H1 (cell line): ENCODE results near the gene KIF13A. TPM values are rescaled to one million over a fixed set of nuclear protein-coding genes. Genes with fewer than 3 reads are reported as not detected.

Source experiments
- CTCF ChIA-PET: fragments of 300-600 bp; sonication (Branson Sonifier 250); formaldehyde crosslinking; loops from one replicate; lab custom pipeline; 2021; ENCODE audit not compliant: partially characterized antibody; lab: Charles Lee
- POLR2A ChIA-PET: fragments of 300-600 bp; sonication (Branson Sonifier 250); formaldehyde crosslinking; loops from one replicate; lab custom pipeline; 2021; ENCODE audit warnings: inconsistent platforms; ENCODE audit not compliant: partially characterized antibody; lab: Charles Lee
- DNase-seq, 2 experiments: peaks; one replicate each; pipeline versions ENCODE4 v3.0.0 to v3.0.0-alpha.2; 2010 to 2022; ENCODE audit warnings: low spot score in 2 of 2, low read depth in 1 of 2, mixed read lengths in 1 of 2
- FAIRE-seq: peaks from 2 replicates; lab custom pipeline; 2011; peaks lifted over from hg19 to GRCh38; lab: Jason Lieb, UNC
- H2AFZ ChIP-seq: 2 replicates; pipeline ENCODE4 v1.8.1; 2012; ENCODE audit warnings: low read length, inconsistent platforms
- H2AK5ac ChIP-seq: 2 replicates; pipeline ENCODE4 v1.6.1; 2013; ENCODE audit warnings: low read depth, low read length
- H2BK120ac ChIP-seq: replicated peaks from 2 replicates; pipeline ENCODE3; 2013; ENCODE audit warnings: low read depth, low read length, inconsistent platforms
- H2BK12ac ChIP-seq: 2 replicates; pipeline ENCODE4 v1.6.1; 2013; ENCODE audit warnings: low read depth, low read length
- H2BK15ac ChIP-seq: 2 replicates; pipeline ENCODE4 v1.6.1; 2013; ENCODE audit warnings: low read length
- H2BK20ac ChIP-seq: 2 replicates; pipeline ENCODE4 v1.6.1; 2013; ENCODE audit warnings: low read length
- H2BK5ac ChIP-seq: 2 replicates; pipeline ENCODE4 v1.6.1; 2013; ENCODE audit warnings: low read depth, low read length
- H3K14ac ChIP-seq: 2 replicates; pipeline ENCODE4 v1.6.1; 2013; ENCODE audit warnings: inconsistent platforms; ENCODE audit not compliant: insufficient read length
- H3K18ac ChIP-seq: 2 replicates; pipeline ENCODE4 v1.6.1; 2013; ENCODE audit warnings: low read length; ENCODE audit errors: extremely low read depth
- H3K23ac ChIP-seq: 2 replicates; pipeline ENCODE4 v1.6.1; 2013; ENCODE audit warnings: inconsistent platforms; ENCODE audit not compliant: insufficient read length
- H3K23me2 ChIP-seq: 2 replicates; pipeline ENCODE4 v1.6.1; 2013; ENCODE audit warnings: low read depth, low read length
- H3K27ac ChIP-seq: 2 replicates; pipeline ENCODE4 v1.6.1; 2011; ENCODE audit warnings: low read depth, low read length, inconsistent platforms
- H3K27me3 ChIP-seq, 4 experiments: replicated peaks in 1 of 4; 1 replicate in 1 of 4; 2 replicates in 3 of 4; pipeline versions ENCODE4 v1.6.1 to v1.8.1; 2011 to 2013; ENCODE audit warnings: low read length in 3 of 4, mild to moderate bottlenecking in 3 of 4, inconsistent platforms in 2 of 4, mixed read lengths in 2 of 4, moderate library complexity in 1 of 4; ENCODE audit not compliant: control insufficient read depth in 3 of 4, insufficient read depth in 3 of 4; ENCODE audit errors: extremely low read depth in 1 of 4
- H3K36me3 ChIP-seq, 4 experiments: 2 replicates each; pipeline versions ENCODE4 v1.6.1 to v1.8.1; 2011 to 2013; ENCODE audit warnings: mild to moderate bottlenecking in 4 of 4, low read length in 3 of 4, moderate library complexity in 2 of 4, control low read depth in 1 of 4, inconsistent platforms in 1 of 4; ENCODE audit not compliant: insufficient read depth in 4 of 4, control insufficient read depth in 2 of 4
- H3K4ac ChIP-seq: replicated peaks from 2 replicates; pipeline ENCODE3; 2013; ENCODE audit warnings: low read length, low read depth, mixed read lengths, inconsistent platforms; ENCODE audit not compliant: insufficient read length
- H3K4me1 ChIP-seq, 4 experiments: replicated peaks in 1 of 4; 1 replicate in 1 of 4; 2 replicates in 3 of 4; pipeline versions ENCODE4 v1.6.1 to v1.8.1; 2011 to 2013; ENCODE audit warnings: low read length in 3 of 4, inconsistent platforms in 2 of 4, mixed read lengths in 1 of 4; ENCODE audit not compliant: insufficient read depth in 4 of 4, control insufficient read depth in 3 of 4
- H3K4me2 ChIP-seq, 2 experiments: 2 replicates each; pipeline versions ENCODE4 v1.6.1 to v1.8.1; 2011 to 2013; ENCODE audit warnings: low read depth in 2 of 2, low read length in 2 of 2, control low read depth in 1 of 2, inconsistent platforms in 1 of 2, mild to moderate bottlenecking in 1 of 2; ENCODE audit not compliant: insufficient read depth in 1 of 2
- H3K4me3 ChIP-seq, 4 experiments: fragments of 200-600, 300-600 bp in 1 of 4; sonication (generic), shearing (Covaris generic), sonication (Bioruptor Twin) in 1 of 4; 2 replicates each; pipeline versions ENCODE4 v1.5.1 to v1.8.1; 2011 to 2016; ENCODE audit warnings: low read length in 4 of 4, low read depth in 3 of 4, control low read depth in 2 of 4, inconsistent platforms in 2 of 4, mild to moderate bottlenecking in 2 of 4, mixed read lengths in 1 of 4, moderate library complexity in 1 of 4; ENCODE audit not compliant: insufficient read depth in 2 of 4; ENCODE audit errors: extremely low read depth in 1 of 4
- H3K56ac ChIP-seq: replicated peaks from 2 replicates; pipeline ENCODE3; 2013; ENCODE audit warnings: low read depth, mild to moderate bottlenecking, mixed read lengths, low read length, inconsistent platforms; ENCODE audit not compliant: insufficient read length
- H3K79me1 ChIP-seq: 2 replicates; pipeline ENCODE4 v1.6.1; 2013; ENCODE audit warnings: low read depth, low read length, control low read depth
- H3K79me2 ChIP-seq, 2 experiments: 2 replicates each; pipeline versions ENCODE4 v1.6.1 to v1.8.1; 2012 to 2013; ENCODE audit warnings: low read length in 2 of 2, mild to moderate bottlenecking in 2 of 2, inconsistent platforms in 1 of 2; ENCODE audit not compliant: insufficient read depth in 2 of 2, control insufficient read depth in 1 of 2
- H3K9ac ChIP-seq, 4 experiments: replicated peaks in 1 of 4; 1 replicate in 1 of 4; 2 replicates in 3 of 4; pipeline versions ENCODE4 v1.6.1 to v1.8.1; 2011 to 2013; ENCODE audit warnings: low read depth in 3 of 4, low read length in 3 of 4, control low read depth in 2 of 4, mild to moderate bottlenecking in 2 of 4, moderate library complexity in 2 of 4, inconsistent platforms in 1 of 4; ENCODE audit errors: extremely low read depth in 1 of 4
- H3K9me3 ChIP-seq, 2 experiments: 2 replicates each; pipeline versions ENCODE4 v1.6.1 to v1.8.1; 2012 to 2013; ENCODE audit warnings: mild to moderate bottlenecking in 2 of 2, moderate library complexity in 2 of 2, control low read depth in 1 of 2, inconsistent platforms in 1 of 2, low read depth in 1 of 2, low read length in 1 of 2, mixed read lengths in 1 of 2; ENCODE audit not compliant: insufficient read depth in 2 of 2
- H4K20me1 ChIP-seq, 2 experiments: replicated peaks in 1 of 2; 2 replicates each; pipeline versions ENCODE3 to v1.8.1; 2011 to 2013; ENCODE audit warnings: inconsistent platforms in 2 of 2, low read length in 2 of 2, mild to moderate bottlenecking in 1 of 2; ENCODE audit not compliant: insufficient read depth in 2 of 2, control insufficient read depth in 1 of 2
- H4K5ac ChIP-seq: 2 replicates; pipeline ENCODE4 v1.6.1; 2013; ENCODE audit warnings: low read length, low read depth, mixed read lengths, inconsistent platforms; ENCODE audit not compliant: insufficient read length
- H4K8ac ChIP-seq: 2 replicates; pipeline ENCODE4 v1.8.0; 2013; ENCODE audit warnings: mild to moderate bottlenecking, moderate library complexity, low read length, inconsistent platforms; ENCODE audit not compliant: insufficient read depth; ENCODE audit errors: extremely low read depth
- H4K91ac ChIP-seq: replicated peaks from 2 replicates; pipeline ENCODE3; 2013; ENCODE audit warnings: low read length, mixed read lengths, inconsistent platforms; ENCODE audit not compliant: insufficient read length
- CEBPB ChIP-seq: IDR thresholded peaks from 2 replicates; pipeline ENCODE4 v1.6.1; 2012; ENCODE audit warnings: low read depth, low read length
- MAFK ChIP-seq: IDR thresholded peaks from 2 replicates; pipeline ENCODE4 v1.6.1; 2012; ENCODE audit warnings: low read depth, mild to moderate bottlenecking, improper control_type of control experiment, low read length
- NRF1 ChIP-seq: IDR thresholded peaks from 2 replicates; pipeline ENCODE4 v1.6.1; 2011; ENCODE audit warnings: mild to moderate bottlenecking, low read depth, low read length, improper control_type of control experiment
- RXRA ChIP-seq: IDR thresholded peaks from 2 replicates; pipeline ENCODE4 v1.6.1; 2011; ENCODE audit warnings: low read depth, mild to moderate bottlenecking, low read length, moderate library complexity; ENCODE audit not compliant: insufficient read depth
- SP1 ChIP-seq: IDR thresholded peaks from 2 replicates; pipeline ENCODE4 v1.6.1; 2011; ENCODE audit warnings: low read depth, low read length
- WGBS, 2 experiments: shearing (Covaris generic) in 1 of 2; methylation state at CpG; one replicate each; pipeline versions ENCODE4 v1.1.6 to v1.1.7; 2013 to 2015; ENCODE audit warnings: low lambda C conversion rate in 2 of 2, mixed read lengths in 2 of 2, inconsistent platforms in 1 of 2, low coverage in 1 of 2, missing lambda C conversion rate in 1 of 2; ENCODE audit not compliant: insufficient replicate concordance in 2 of 2, insufficient coverage in 1 of 2, insufficient read length in 1 of 2; ENCODE audit errors: extremely low coverage in 1 of 2, missing lambda C conversion rate in 1 of 2; 5-methylcytosine and 5-hydroxymethylcytosine counted together
- polyA plus RNA-seq, 7 experiments: library from polyadenylated mRNA; depleted of rRNA in 3 of 7; stranded (reverse) in 5 of 7; unstranded in 2 of 7; fragments of >200 nt in 5 of 7; fragments of 200-250 nt in 2 of 7; gene quantifications; 1 replicate in 5 of 7; 2 replicates in 1 of 7; 4 replicates in 1 of 7; pipeline versions ENCODE4 v1.2.1 to v1.2.3, GENCODE V29; 2011 to 2013; ENCODE audit warnings: missing spikeins in 2 of 7, mixed read lengths in 2 of 7
- total RNA-seq: library from RNA; stranded (reverse); fragmentation: NEBNext Ultra II Directional; extraction: Animal tissue kit (Norgen Biotek cat#: 25700); gene quantifications from 2 replicates; pipeline ENCODE4 v1.2.1, GENCODE V29; 2021

KIF13A gene
- total and polyA plus RNA-seq, 2 of the 8 experiments (the other 6 are each of a cell fraction or from before 2014, with no cell fraction given) = 14.7 to 40.8 TPM

GRCh38 chr6:17999425-17999824 lies 12.0 kb upstream of the KIF13A start:
- no peak for FAIRE-seq
- H2BK5ac ChIP-seq = no peak overlapping the region
- H2BK12ac ChIP-seq = no peak overlapping the region
- no peak overlapping the region for H4K8ac ChIP-seq
- no peaks in the 10 kb centered on the region for H3K79me2 ChIP-seq
- no peaks in the 10 kb centered on the region for H3K79me1 ChIP-seq
- no peak overlapping the region for H3K14ac ChIP-seq
- no peaks in the 10 kb centered on the region for H4K20me1 ChIP-seq
- TF ChIP-seq SP1 (no peak), CEBPB (no peak), RXRA (no peak), NRF1 (no peak), MAFK (peak; percentile 6; the same call in 1 of the 2 replicates)
- H3K56ac ChIP-seq = no peak overlapping the region
- no peak overlapping the region for H3K9ac ChIP-seq
- no peak overlapping the region for H2AK5ac ChIP-seq
- no peak overlapping the region for H3K4me3 ChIP-seq
- H3K27ac ChIP-seq = no peak overlapping the region
- no peak overlapping the region for H2BK20ac ChIP-seq
- H3K4ac ChIP-seq = no peak overlapping the region
- no peak overlapping the region for H3K23ac ChIP-seq
- H3K9me3 ChIP-seq = no peaks in the 10 kb centered on the region
- H3K18ac ChIP-seq = no peak overlapping the region
- ChIA-PET CTCF (no interaction called here), POLR2A (no interaction called here)
- WGBS, 2 experiments = 92% methylated on average over 7 of the region's 7 CpGs; no CpG with 5 or more reads in 1 of the 2 experiments
- no peak overlapping the region for H4K5ac ChIP-seq
- H2BK15ac ChIP-seq = no peak overlapping the region
- H3K4me1 ChIP-seq = no peaks in the 10 kb centered on the region
- no peak for DNase-seq
- no peaks in the 10 kb centered on the region for H3K36me3 ChIP-seq
- no peaks in the 10 kb centered on the region for H3K27me3 ChIP-seq
- no peak overlapping the region for H4K91ac ChIP-seq
- H3K23me2 ChIP-seq = no peaks in the 10 kb centered on the region
- no peak overlapping the region for H3K4me2 ChIP-seq
- H2AFZ ChIP-seq = no peak overlapping the region
- no peak overlapping the region for H2BK120ac ChIP-seq
